PC-9 (cell line): ENCODE data around the gene AHDC1.

ENCODE experiments used
- CTCF ChIP-seq: fragments of 200-600 bp; sonication (generic); conservative IDR thresholded peaks from 2 replicates; pipeline ENCODE4 v1.6.1; 2017; ENCODE audit warnings: mixed run types, antibody characterized with exemption, mild to moderate bottlenecking, moderate library complexity
- EZH2 ChIP-seq: fragments of 200-600 bp; sonication (generic); IDR thresholded peaks from 2 replicates; pipeline ENCODE4 v1.8.0; 2017; ENCODE audit warnings: antibody characterized with exemption, low read depth

DNA sequence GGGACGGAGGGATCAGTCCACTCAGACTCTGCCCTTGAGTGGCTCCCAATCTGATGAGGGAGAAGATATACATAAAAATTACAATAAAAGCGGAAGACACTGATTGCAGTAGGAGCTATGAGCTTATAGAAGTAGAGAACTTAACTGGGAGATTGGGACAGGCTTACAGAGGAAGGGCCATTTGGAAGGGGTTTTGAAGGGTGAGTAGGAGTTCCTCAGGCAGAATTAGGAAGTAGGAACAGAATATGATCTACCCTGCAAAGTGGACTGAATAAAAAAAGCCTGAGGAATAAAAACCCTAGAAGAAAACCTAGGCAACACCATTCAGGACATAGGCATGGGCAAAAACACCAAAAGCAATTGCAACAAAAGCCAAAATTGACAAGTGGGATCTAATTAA lies 104.8 kb downstream of the AHDC1 start:
- no peak for TF ChIP-seq EZH2
- TF ChIP-seq CTCF, result no peak
